SK-N-MC (cell line): ENCODE data around the gene MOK.

Experiments used
- EZH2 ChIP-seq: fragments of 200-600 bp; sonication (generic); IDR thresholded peaks from one replicate; pipeline ENCODE4 v1.6.1; 2017; ENCODE audit warnings: antibody characterized with exemption
- POLR2AphosphoS5 ChIP-seq: IDR thresholded peaks from 2 replicates; pipeline ENCODE4 v1.6.1; 2012; ENCODE audit warnings: mild to moderate bottlenecking, low read depth, low read length, borderline replicate concordance

DNA sequence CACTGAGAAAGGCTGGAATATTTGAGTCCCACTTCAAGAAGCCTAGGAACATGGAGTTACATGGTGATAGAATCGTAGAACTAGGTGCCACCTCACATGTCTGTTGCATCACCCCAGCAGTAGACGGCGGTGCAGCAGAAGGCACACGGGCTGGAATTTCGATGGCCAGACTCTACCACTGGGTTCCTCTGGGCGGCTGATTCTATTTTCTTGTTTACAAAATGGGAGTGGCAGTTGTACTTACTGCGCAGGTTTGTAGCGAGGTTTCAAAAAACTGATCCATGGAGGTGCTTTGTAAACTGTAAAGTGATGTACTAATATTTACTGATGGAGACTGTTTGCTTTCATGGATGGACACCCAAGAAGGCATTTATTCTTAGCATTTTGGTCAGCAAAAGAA is 119.6 kb downstream of the MOK start:
- TF ChIP-seq POLR2AphosphoS5 (no peak), EZH2 (no peak)
